GM18519 (cell line): Measurements from ENCODE around the gene ZSCAN5A.
"Not testable (repeated sequence)": the region's sequence is repeated elsewhere in the genome, so short reads cannot be mapped to it uniquely, and the experiment has no call there.

Experiments used
- ATAC-seq: cut with Tn5 transposase; IDR thresholded peaks from one replicate; pipeline ENCODE4 v1.9.1; 2021; ENCODE audit warnings: mild to moderate bottlenecking, moderate library complexity; ENCODE audit not compliant: unreplicated experiment, low FRiP score

ZSCAN5A gene

GRCh38 chr19:56314381-56315076 lies at the start of gene ZSCAN5A:
TSS of gene ZSCAN5A (minus strand) at chr19:56314839. CDS start at chr19:56225046, 89,793 bp downstream.
- ATAC-seq: peak; percentile 48

GRCh38 chr19:56360841-56361240 lies 46.2 kb upstream of the ZSCAN5A start:
- ATAC-seq: no peak

- ATAC-seq: no peak
These were observed 42.3 kb upstream of the ZSCAN5A start for GRCh38 chr19:56356944-56357343.

- ATAC-seq: no peak
These were observed 40.9 kb upstream of the ZSCAN5A start for GRCh38 chr19:56355517-56355916.

GRCh38 chr19:56351208-56351607 lies 36.6 kb upstream of the ZSCAN5A start:
- ATAC-seq: no peak

- no peak for ATAC-seq
These were observed 35.9 kb upstream of the ZSCAN5A start for GRCh38 chr19:56350416-56351045.

- no peak for ATAC-seq
These were observed 33.7 kb upstream of the ZSCAN5A start for GRCh38 chr19:56348289-56348877.

GRCh38 chr19:56347163-56347778 lies 32.6 kb upstream of the ZSCAN5A start:
- no peak for ATAC-seq

- ATAC-seq: no peak
These were observed 27.3 kb upstream of the ZSCAN5A start for GRCh38 chr19:56341948-56342347.

- ATAC-seq: not testable (repeated sequence)
These were observed 24.4 kb upstream of the ZSCAN5A start for GRCh38 chr19:56339031-56339430.

- not testable (repeated sequence) for ATAC-seq
These were observed 22.4 kb upstream of the ZSCAN5A start for GRCh38 chr19:56337077-56337476.

GRCh38 chr19:56335371-56335770 lies 20.7 kb upstream of the ZSCAN5A start:
- not testable (repeated sequence) for ATAC-seq

GRCh38 chr19:56333506-56333905 lies 18.9 kb upstream of the ZSCAN5A start:
- ATAC-seq: no peak

- no peak for ATAC-seq
These were observed 18.1 kb upstream of the ZSCAN5A start for GRCh38 chr19:56332695-56333094.

GRCh38 chr19:56324436-56324835 lies 9.8 kb upstream of the ZSCAN5A start:
- ATAC-seq: no peak

GRCh38 chr19:56321989-56322440 lies 7.4 kb upstream of the ZSCAN5A start:
- ATAC-seq: no peak

GRCh38 chr19:56321254-56321988 lies 6.8 kb upstream of the ZSCAN5A start:
- ATAC-seq: no peak

- ATAC-seq: no peak
These were observed 5.4 kb upstream of the ZSCAN5A start for GRCh38 chr19:56319991-56320390.

GRCh38 chr19:56317749-56318148 lies 3.1 kb upstream of the ZSCAN5A start:
- no peak for ATAC-seq

GRCh38 chr19:56316728-56317127 lies 2.1 kb upstream of the ZSCAN5A start:
- no peak for ATAC-seq
